ENCODE data around the gene NLN.

Gene NLN

DNA sequence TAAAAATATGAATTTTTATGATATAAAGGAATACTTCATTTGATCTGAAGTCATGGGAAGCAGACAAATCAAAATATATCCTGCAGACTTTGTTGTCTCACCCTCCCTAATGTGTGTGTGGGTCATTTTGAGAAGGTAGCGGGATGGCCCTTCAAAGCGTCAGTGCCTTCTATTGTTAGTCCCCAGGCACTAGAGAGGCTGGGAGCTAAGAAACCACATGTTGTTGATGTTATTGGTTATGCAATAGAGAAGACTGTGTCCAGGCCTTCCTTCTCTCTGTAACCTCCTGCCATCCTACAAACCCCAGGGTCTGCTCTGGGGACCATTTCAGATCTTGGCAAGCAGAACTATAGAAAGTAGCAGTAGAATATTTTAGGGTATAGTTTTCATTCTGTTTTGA lies 94.7 kb downstream of the NLN start:
- ChIA-PET POLR2A (no interaction called here), CTCF (interaction anchor here (1.2 to 2.9 kb wide), 5 partner anchors 8 to 18 kb away, joined by 3 to 8 read pairs (median 7); no protein-coding TSS in a partner anchor)
- TF ChIP-seq, protein P1, sequence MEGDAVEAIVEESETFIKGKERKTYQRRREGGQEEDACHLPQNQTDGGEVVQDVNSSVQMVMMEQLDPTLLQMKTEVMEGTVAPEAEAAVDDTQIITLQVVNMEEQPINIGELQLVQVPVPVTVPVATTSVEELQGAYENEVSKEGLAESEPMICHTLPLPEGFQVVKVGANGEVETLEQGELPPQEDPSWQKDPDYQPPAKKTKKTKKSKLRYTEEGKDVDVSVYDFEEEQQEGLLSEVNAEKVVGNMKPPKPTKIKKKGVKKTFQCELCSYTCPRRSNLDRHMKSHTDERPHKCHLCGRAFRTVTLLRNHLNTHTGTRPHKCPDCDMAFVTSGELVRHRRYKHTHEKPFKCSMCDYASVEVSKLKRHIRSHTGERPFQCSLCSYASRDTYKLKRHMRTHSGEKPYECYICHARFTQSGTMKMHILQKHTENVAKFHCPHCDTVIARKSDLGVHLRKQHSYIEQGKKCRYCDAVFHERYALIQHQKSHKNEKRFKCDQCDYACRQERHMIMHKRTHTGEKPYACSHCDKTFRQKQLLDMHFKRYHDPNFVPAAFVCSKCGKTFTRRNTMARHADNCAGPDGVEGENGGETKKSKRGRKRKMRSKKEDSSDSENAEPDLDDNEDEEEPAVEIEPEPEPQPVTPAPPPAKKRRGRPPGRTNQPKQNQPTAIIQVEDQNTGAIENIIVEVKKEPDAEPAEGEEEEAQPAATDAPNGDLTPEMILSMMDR (IDR thresholded peaks at IDR 0.05; ENCODE audit: control extremely low read depth, extremely low read depth, low read depth, missing control alignments): no peak
- DNase-seq (ENCODE audit: extremely low spot score): no peak

DNA sequence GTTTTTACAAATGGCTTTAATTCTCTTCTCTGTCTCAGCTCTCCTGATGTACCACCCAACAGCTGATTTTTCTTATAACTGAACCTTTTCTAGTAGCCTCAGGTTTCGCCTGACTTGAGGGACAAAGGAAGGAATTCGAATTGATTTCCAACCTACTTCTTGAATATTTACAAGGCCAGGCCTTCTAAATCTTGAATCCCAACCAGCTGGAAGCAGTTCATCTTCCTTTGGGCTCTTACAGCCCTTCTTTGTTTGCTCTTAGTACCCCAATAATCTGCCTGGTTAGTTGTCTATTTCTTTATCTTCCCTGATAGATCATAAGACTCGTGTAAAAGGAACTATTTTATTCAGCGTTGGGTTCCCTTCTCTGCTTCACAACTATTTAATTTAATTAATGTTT lies 95.9 kb downstream of the NLN start:
- ChIA-PET POLR2A (no interaction called here), CTCF (interaction anchor here (1.2 to 2.9 kb wide), 4 partner anchors 8 to 17 kb away, joined by 4 to 8 read pairs (median 8); no protein-coding TSS in a partner anchor)
- DNase-seq (ENCODE audit: extremely low spot score): no peak
- TF ChIP-seq, protein P1 (IDR thresholded peaks at IDR 0.05; ENCODE audit: control extremely low read depth, extremely low read depth, low read depth, missing control alignments): no peak

DNA sequence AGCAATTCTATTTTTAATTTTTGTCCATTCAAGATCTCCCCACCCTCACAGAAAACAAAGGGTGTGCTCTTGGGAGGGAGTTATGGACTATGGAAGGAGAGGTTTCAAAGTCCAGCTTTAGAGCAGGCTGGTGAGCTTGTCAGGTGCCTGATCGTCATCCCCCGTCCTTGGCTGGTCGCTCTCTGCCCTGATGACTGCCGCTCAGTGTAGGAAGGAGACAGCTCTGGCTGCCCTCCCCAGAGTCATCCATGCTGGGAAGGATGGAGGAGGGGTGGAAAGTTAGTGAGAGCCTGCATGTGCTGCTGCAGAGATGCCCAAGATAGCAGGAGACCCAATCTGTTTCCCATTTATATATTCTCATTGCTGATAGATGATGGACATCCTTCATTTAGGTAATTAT lies 96.6 kb downstream of the NLN start:
- CTCF ChIA-PET: interaction anchor here (1.1 to 2.9 kb wide), 3 partner anchors 10 to 16 kb away, joined by 3 to 8 read pairs (median 8); no protein-coding TSS in a partner anchor

DNA sequence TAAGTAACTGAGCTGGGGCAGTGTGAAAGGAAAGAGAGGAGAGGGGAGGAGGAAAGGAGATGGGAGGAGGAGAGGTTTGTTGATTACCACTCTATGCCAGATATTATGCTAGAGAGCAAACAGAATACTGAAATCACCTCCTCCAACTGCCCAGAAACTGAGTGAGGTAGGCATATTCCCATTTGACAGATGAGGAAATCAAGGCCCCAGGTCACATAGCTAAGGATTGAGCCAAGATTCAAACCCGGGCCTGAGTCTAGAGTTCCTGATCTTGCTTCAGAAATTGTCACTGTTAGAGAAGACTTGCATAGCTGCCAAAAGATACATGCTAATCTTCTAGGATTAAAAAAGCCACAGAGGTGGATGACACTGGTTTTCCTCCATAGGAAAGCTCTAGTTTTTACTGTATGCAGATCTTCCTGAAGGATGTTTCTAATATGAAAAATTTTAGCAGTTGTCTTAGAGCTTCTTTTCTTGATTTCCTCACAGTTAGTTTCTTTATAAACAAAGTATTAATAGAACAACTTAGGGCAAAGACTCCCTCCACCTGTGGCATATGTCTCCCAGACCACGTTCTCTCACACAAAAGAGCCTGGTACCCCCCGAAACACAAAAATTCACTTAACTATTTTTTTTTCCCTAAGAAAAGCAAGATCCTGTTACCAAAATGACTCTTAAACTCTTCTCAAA lies 97.4 kb downstream of the NLN start:
- DNase-seq (ENCODE audit: extremely low spot score): no peak
- ChIA-PET CTCF (interaction anchor here (1.1 to 2.9 kb wide), 4 partner anchors 10 to 17 kb away, joined by 3 to 8 read pairs (median 8); no protein-coding TSS in a partner anchor), POLR2A (no interaction called here)
- TF ChIP-seq, protein P1 (IDR thresholded peaks at IDR 0.05; ENCODE audit: control extremely low read depth, extremely low read depth, low read depth, missing control alignments): no peak

More for the DNA sequence above, 96.6 kb downstream of the NLN start:
- POLR2A ChIA-PET: no interaction called here
- TF ChIP-seq, protein P1 (IDR thresholded peaks at IDR 0.05; ENCODE audit: control extremely low read depth, extremely low read depth, low read depth, missing control alignments): no peak
- DNase-seq (ENCODE audit: extremely low spot score): no peak

DNA sequence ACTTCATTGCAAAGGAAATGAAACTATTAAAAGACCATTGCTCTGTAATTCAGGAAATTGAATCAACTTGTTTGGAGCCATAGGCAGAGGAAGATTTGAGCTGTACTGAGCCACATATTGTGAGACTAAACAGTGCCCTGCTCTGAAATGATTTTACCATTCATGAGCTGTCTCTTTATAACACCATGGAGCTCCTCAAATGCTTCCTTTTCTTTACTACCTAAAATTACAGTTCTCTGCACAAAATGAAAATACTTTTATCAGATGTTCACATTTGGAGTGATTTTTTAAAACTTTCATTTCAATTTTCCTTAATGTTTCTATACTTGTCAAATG lies 97.9 kb downstream of the NLN start:
- CTCF ChIA-PET: interaction anchor here (2.3 to 2.9 kb wide), 2 partner anchors 12 to 15 kb away, joined by 8 read pairs; no protein-coding TSS in a partner anchor
- DNase-seq (ENCODE audit: extremely low spot score): no peak
- POLR2A ChIA-PET: no interaction called here
- TF ChIP-seq, protein P1 (IDR thresholded peaks at IDR 0.05; ENCODE audit: control extremely low read depth, extremely low read depth, low read depth, missing control alignments): no peak

DNA sequence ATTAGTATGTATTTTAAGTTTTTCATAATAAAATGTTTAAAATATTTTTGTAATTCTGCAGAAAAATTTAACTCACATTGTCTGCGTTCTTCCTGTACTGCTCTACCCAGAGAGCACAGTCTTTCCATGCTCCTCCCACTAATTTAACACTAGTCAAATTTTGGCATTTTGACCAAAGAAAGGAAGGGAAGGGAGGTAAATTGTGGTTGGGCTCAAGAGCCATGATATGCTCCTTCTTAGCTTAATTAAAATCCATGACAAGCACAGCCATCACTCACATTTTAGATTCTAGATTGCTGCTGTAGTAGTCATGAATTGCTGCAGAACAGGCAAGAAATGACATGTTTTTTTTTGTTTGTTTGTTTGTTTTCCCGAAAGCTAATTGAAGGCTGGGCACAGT lies 98.4 kb downstream of the NLN start:
- ChIA-PET CTCF (interaction anchor here (2.3 kb wide), 1 partner anchor 11 kb away, joined by 8 read pairs; no protein-coding TSS in a partner anchor), POLR2A (no interaction called here)
- TF ChIP-seq, protein P1 (IDR thresholded peaks at IDR 0.05; ENCODE audit: control extremely low read depth, extremely low read depth, low read depth, missing control alignments): no peak
- DNase-seq (ENCODE audit: extremely low spot score): no peak

All from GM10248 (cell line).